Measurements from ENCODE around the gene MVB12B.
A peak's percentile ranks its signal among the peaks of the same experiment; 100 is the strongest.

MVB12B gene

GRCh38 chr9:126367139-126367538 is 40.5 kb downstream of the MVB12B start:
- no peak overlapping the region for H4K91ac ChIP-seq (ENCODE audit: low read depth, low read length)
- no peak overlapping the region for H3K4me3 ChIP-seq (ENCODE audit: low read depth, low read length)
- peaks cover 4% of the 10 kb centered on the region for H3K79me2 ChIP-seq (ENCODE audit: control insufficient read depth, insufficient read depth, low read length, poor library complexity)
- no peak overlapping the region for H3K9ac ChIP-seq (ENCODE audit: low read length)
- no CpG with 5 or more reads among the region's 13 CpGs for WGBS (ENCODE audit: extremely low coverage, insufficient coverage, insufficient read length)
- no peak overlapping the region for H2BK12ac ChIP-seq (ENCODE audit: low read length)
- H2AFZ ChIP-seq (ENCODE audit: insufficient read depth, low read length, poor library complexity): no peak overlapping the region
- H3K4ac ChIP-seq (ENCODE audit: low read depth, low read length): no peak overlapping the region
- H3K4me1 ChIP-seq (ENCODE audit: control insufficient read depth in 1 of 2, insufficient read depth in 2 of 2, low read length in 2 of 2): peaks cover 6 to 8% of the 10 kb centered on the region in 2 experiments
- no peak for DNase-seq
- H3K79me1 ChIP-seq (ENCODE audit: low read length): peaks cover 7% of the 10 kb centered on the region
- H3K23ac ChIP-seq (ENCODE audit: low read length): no peak overlapping the region
- no peak overlapping the region for H4K12ac ChIP-seq (ENCODE audit: low read depth, low read length)
- H4K8ac ChIP-seq (ENCODE audit: low read depth, low read length): no peak overlapping the region
- no peak overlapping the region for H2AK5ac ChIP-seq (ENCODE audit: low read length)
- H2BK5ac ChIP-seq (ENCODE audit: low read depth, low read length, poor library complexity): no peak overlapping the region
- H3K27me3 ChIP-seq (ENCODE audit: insufficient read depth, low read length): no peaks in the 10 kb centered on the region
- H3K27ac ChIP-seq (ENCODE audit: low read depth, low read length): no peak overlapping the region
- H3K14ac ChIP-seq (ENCODE audit: low read length): no peak overlapping the region
- H3K9me3 ChIP-seq (ENCODE audit: insufficient read depth, low read depth, low read length): no peaks in the 10 kb centered on the region
- no peak overlapping the region for H2BK120ac ChIP-seq (ENCODE audit: insufficient read depth, low read length, poor library complexity)
- H3K36me3 ChIP-seq (ENCODE audit: control insufficient read depth in 1 of 2, insufficient read depth in 2 of 2, low read length in 2 of 2): peaks cover 0 to 9% of the 10 kb centered on the region in 2 experiments
- H3K4me2 ChIP-seq (ENCODE audit: low read length): no peak overlapping the region
- no peak overlapping the region for H3K18ac ChIP-seq (ENCODE audit: low read length)

DNA sequence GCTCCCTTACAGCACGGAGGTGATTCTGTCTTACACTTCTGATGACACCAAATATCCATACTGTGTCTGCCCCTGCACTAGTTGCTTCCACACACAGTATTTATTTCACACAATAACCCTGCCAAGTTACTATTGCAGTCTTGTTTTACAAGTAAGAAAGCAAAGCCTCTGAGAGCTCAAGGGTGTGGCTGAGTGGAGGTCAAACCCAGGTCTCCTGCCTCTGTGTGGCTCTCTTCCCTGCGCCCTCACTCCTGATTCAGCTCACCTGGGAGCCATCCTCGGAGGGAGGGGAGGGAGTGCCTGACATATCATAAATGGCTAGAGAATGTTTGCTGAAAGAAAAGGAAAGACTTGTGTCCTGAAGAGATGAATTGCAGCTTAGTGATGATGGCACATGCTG is 41.0 kb downstream of the MVB12B start:
- Histone ChIP-seq H3K9me3 (ENCODE audit: insufficient read depth, low read depth, low read length) (no peaks in the 10 kb centered on the region), H2AFZ (ENCODE audit: insufficient read depth, low read length, poor library complexity) (no peak overlapping the region), H3K27ac (ENCODE audit: low read depth, low read length) (no peak overlapping the region), H3K27me3 (ENCODE audit: insufficient read depth, low read length) (no peaks in the 10 kb centered on the region), H3K79me1 (ENCODE audit: low read length) (peaks cover 10% of the 10 kb centered on the region), H2AK5ac (ENCODE audit: low read length) (no peak overlapping the region), H3K14ac (ENCODE audit: low read length) (no peak overlapping the region), H3K36me3 (ENCODE audit: control insufficient read depth in 1 of 2, insufficient read depth in 2 of 2, low read length in 2 of 2) (peaks cover 0 to 9% of the 10 kb centered on the region in 2 experiments), H4K12ac (ENCODE audit: low read depth, low read length) (no peak overlapping the region), H2BK5ac (ENCODE audit: low read depth, low read length, poor library complexity) (no peak overlapping the region), H2BK120ac (ENCODE audit: insufficient read depth, low read length, poor library complexity) (no peak overlapping the region), H4K8ac (ENCODE audit: low read depth, low read length) (no peak overlapping the region), H3K23ac (ENCODE audit: low read length) (no peak overlapping the region), H2BK12ac (ENCODE audit: low read length) (no peak overlapping the region), H3K79me2 (ENCODE audit: control insufficient read depth, insufficient read depth, low read length, poor library complexity) (peaks cover 4% of the 10 kb centered on the region), H3K4me2 (ENCODE audit: low read length) (no peak overlapping the region), H3K18ac (ENCODE audit: low read length) (no peak overlapping the region), H3K4me1 (ENCODE audit: control insufficient read depth in 1 of 2, insufficient read depth in 2 of 2, low read length in 2 of 2) (peaks cover 7 to 11% of the 10 kb centered on the region in 2 experiments), H3K4me3 (ENCODE audit: low read depth, low read length) (no peak overlapping the region), H3K4ac (ENCODE audit: low read depth, low read length) (no peak overlapping the region), H3K9ac (ENCODE audit: low read length) (no peak overlapping the region), H4K91ac (ENCODE audit: low read depth, low read length) (no peak overlapping the region)
- no peak for DNase-seq
- no CpG with 5 or more reads among the region's 3 CpGs for WGBS (ENCODE audit: extremely low coverage, insufficient coverage, insufficient read length)

DNA sequence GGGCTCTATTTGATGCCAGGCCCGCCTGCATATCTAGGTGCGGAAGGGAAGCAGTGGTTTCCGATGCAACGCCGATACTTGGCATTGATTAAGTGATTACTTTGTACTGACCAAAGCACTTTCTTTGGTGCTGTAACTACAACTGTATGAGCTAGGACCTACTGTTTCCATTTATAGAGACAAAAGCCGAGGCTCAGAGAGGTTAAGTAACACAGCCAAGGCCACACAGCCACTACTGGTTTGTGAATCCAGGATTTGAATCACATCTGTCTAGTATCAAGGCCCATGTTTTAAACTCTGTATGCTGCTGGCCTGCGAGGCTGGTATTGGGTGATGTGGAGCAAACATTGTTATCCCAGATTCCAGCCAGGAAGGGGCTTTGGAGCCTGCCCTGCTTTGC is 41.4 kb downstream of the MVB12B start:
- Histone ChIP-seq H2BK5ac (ENCODE audit: low read depth, low read length, poor library complexity) (no peak overlapping the region), H3K4me3 (ENCODE audit: low read depth, low read length) (no peak overlapping the region), H2AFZ (ENCODE audit: insufficient read depth, low read length, poor library complexity) (no peak overlapping the region), H3K4ac (ENCODE audit: low read depth, low read length) (no peak overlapping the region), H3K27me3 (ENCODE audit: insufficient read depth, low read length) (no peaks in the 10 kb centered on the region), H3K18ac (ENCODE audit: low read length) (no peak overlapping the region), H2BK120ac (ENCODE audit: insufficient read depth, low read length, poor library complexity) (no peak overlapping the region), H3K36me3 (ENCODE audit: control insufficient read depth in 1 of 2, insufficient read depth in 2 of 2, low read length in 2 of 2) (peaks cover 0 to 9% of the 10 kb centered on the region in 2 experiments), H3K9me3 (ENCODE audit: insufficient read depth, low read depth, low read length) (no peaks in the 10 kb centered on the region), H4K12ac (ENCODE audit: low read depth, low read length) (no peak overlapping the region), H2BK12ac (ENCODE audit: low read length) (no peak overlapping the region), H3K79me1 (ENCODE audit: low read length) (peaks cover 14% of the 10 kb centered on the region), H3K4me1 (ENCODE audit: control insufficient read depth in 1 of 2, insufficient read depth in 2 of 2, low read length in 2 of 2) (peaks cover 11 to 14% of the 10 kb centered on the region in 2 experiments), H2AK5ac (ENCODE audit: low read length) (no peak overlapping the region), H4K8ac (ENCODE audit: low read depth, low read length) (no peak overlapping the region), H3K9ac (ENCODE audit: low read length) (no peak overlapping the region), H3K4me2 (ENCODE audit: low read length) (no peak overlapping the region), H3K14ac (ENCODE audit: low read length) (no peak overlapping the region), H3K27ac (ENCODE audit: low read depth, low read length) (no peak overlapping the region), H3K23ac (ENCODE audit: low read length) (no peak overlapping the region), H4K91ac (ENCODE audit: low read depth, low read length) (no peak overlapping the region), H3K79me2 (ENCODE audit: control insufficient read depth, insufficient read depth, low read length, poor library complexity) (peaks cover 6% of the 10 kb centered on the region)
- WGBS (ENCODE audit: extremely low coverage, insufficient coverage, insufficient read length): no CpG with 5 or more reads among the region's 7 CpGs
- DNase-seq: no peak

DNA sequence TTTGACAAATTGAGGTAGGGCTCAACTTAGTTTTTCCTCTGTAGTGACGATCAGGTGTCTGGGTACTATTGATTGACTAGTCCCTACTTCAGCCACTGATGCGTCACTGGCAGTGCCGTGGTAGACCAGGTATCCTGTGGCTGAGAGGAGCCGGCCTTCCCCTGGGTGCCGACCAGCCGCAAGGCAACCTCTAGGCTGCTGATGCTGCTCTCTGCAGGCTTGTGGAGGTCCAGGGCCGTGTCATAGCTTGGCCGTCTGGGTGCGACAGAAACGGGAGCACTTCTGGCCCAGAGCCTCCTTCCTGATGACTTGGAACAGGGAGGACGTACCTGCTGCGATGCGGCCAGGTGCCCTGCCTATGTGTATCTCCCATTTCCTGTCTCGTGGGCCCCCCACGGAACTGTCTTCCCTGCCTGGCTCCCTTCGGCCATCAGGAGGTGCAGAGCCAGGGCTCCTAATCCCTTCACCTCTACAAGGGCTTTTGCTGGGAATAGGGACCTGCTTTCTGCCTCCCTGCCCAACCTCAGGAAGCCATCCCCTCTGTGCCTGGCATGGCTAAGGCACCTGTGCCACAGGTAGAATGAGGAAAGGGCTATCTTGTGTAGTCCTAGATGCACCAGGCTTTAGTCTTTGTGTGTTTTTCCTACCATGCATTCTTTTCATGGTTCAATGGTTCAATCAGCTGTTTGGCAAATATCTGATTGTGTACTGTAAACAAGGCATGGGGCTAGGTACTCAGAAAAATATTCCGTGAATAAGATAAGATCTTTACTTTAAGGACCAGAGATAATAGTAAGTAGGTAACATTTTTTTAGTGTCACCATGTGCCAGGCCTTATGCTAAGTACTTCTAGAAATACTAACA is 44.6 kb downstream of the MVB12B start:
- Histone ChIP-seq H3K18ac (ENCODE audit: low read length) (peak overlapping the region; percentile 92), H3K27ac (ENCODE audit: low read depth, low read length) (peak overlapping the region; percentile 59)
- no CpG with 5 or more reads among the region's 17 CpGs for WGBS (ENCODE audit: extremely low coverage, insufficient coverage, insufficient read length)

More for the DNA sequence above, 44.6 kb downstream of the MVB12B start:
- no peaks in the 10 kb centered on the region for H3K27me3 ChIP-seq (ENCODE audit: insufficient read depth, low read length)
- H2BK12ac ChIP-seq (ENCODE audit: low read length): peak overlapping the region; percentile 97
- peak overlapping the region; percentile 93 for H4K91ac ChIP-seq (ENCODE audit: low read depth, low read length)
- H3K4me3 ChIP-seq (ENCODE audit: low read depth, low read length): peak overlapping the region; percentile 45
- no peak overlapping the region for H3K4me2 ChIP-seq (ENCODE audit: low read length)
- H2AK5ac ChIP-seq (ENCODE audit: low read length): peak overlapping the region; percentile 99
- peak overlapping the region; percentile 48 for H4K12ac ChIP-seq (ENCODE audit: low read depth, low read length)
- peaks cover 25% of the 10 kb centered on the region for H3K79me1 ChIP-seq (ENCODE audit: low read length)
- peak overlapping the region; percentile 81 for H4K8ac ChIP-seq (ENCODE audit: low read depth, low read length)
- H3K9me3 ChIP-seq (ENCODE audit: insufficient read depth, low read depth, low read length): no peaks in the 10 kb centered on the region
- peak overlapping the region; percentile 71 for H2BK5ac ChIP-seq (ENCODE audit: low read depth, low read length, poor library complexity)
- H3K79me2 ChIP-seq (ENCODE audit: control insufficient read depth, insufficient read depth, low read length, poor library complexity): peaks cover 9% of the 10 kb centered on the region
- H3K4ac ChIP-seq (ENCODE audit: low read depth, low read length): peak overlapping the region; percentile 80
- H3K9ac ChIP-seq (ENCODE audit: low read length): no peak overlapping the region
- H3K36me3 ChIP-seq (ENCODE audit: control insufficient read depth in 1 of 2, insufficient read depth in 2 of 2, low read length in 2 of 2): peaks cover 0 to 9% of the 10 kb centered on the region in 2 experiments
- H3K4me1 ChIP-seq (ENCODE audit: control insufficient read depth in 1 of 2, insufficient read depth in 2 of 2, low read length in 2 of 2): peaks cover 19 to 24% of the 10 kb centered on the region in 2 experiments
- H3K14ac ChIP-seq (ENCODE audit: low read length): peak overlapping the region; percentile 95
- peak overlapping the region; percentile 57 for H2BK120ac ChIP-seq (ENCODE audit: insufficient read depth, low read length, poor library complexity)
- no peak overlapping the region for H3K23ac ChIP-seq (ENCODE audit: low read length)
- DNase-seq: peak; percentile 31 to 84
- no peak overlapping the region for H2AFZ ChIP-seq (ENCODE audit: insufficient read depth, low read length, poor library complexity)
